ENCODE measurements around the gene PRDX5.

Gene PRDX5

DNA sequence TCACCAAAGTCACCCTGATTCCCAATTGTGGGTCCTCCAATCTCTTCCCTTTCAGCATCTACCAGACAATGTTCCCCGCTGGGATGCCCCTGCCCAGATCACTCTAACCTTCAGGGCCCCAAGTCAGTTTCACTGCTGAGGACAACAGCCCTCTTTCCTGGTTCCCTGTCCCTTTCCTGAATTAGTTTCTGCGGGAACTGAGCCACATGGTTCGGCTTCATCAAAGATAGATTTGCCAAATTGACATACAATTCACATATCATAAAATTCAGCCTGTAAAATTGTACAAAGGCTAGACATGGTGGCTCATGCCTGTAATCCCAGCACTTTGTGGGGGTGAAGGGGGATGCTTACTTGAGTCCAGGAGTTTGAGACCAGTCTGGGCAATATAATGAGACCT is 10.1 kb downstream of the PRDX5 start:
- no peak for DNase-seq

DNA sequence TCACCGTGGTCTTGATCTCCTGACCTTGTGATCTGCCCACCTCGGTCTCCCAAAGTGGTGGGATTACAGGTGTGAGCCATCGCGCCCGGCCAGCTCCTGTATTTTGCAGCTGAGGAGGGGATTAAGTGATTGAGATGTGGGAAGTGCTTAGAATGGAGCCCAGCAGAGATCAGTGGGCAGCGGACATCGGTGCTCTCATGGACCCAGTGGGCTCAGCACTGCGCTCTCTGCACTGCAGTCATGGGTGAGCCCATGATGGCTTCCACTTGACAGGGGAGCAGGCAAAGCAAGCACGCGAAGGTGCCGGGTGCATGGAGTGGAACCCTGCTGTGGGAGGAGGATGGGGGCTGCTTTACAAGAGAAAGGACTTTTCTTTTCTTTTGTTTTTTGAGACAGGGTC is 13.0 kb downstream of the PRDX5 start:
- no peak for DNase-seq

DNA sequence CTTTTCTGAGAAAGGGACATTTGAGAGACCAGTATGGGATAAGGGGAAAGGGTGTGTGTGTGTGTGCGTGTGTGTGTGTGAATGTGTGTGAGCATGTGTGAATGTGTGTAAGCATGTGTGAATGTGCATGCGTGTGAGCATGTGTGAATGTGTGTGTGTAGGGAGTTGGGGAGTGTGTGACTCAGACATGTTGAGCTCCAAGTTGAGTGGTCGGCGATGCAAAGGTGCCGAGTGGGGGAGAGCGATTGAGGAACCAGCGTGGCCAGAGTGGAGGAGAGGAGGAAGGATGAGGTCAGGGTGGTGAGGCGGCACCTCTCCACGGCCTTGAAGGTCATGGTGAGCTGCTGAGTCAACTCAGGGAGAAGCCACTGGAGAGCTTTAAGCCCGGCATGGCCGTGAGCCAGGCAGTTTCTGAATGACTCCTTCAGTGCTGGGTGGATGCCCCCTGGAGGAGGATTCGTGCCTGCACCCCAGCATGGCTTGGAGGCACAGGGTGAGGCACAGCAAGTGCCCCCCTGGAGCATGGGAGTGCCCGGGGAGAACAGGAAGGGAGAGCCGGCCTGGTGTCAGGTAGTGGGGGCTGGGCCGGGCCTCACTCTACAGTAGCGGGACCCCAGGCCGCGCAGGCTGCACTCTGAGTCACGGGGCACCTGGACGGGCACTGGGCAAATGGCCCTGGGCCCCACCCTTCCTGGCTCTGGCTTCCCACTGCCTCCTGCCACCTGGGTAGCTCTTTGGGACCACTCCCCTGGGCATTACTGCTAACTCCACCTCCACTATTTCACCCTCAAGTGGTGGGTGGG is 13.8 kb downstream of the PRDX5 start:
- peak; percentile 78 for DNase-seq

DNA sequence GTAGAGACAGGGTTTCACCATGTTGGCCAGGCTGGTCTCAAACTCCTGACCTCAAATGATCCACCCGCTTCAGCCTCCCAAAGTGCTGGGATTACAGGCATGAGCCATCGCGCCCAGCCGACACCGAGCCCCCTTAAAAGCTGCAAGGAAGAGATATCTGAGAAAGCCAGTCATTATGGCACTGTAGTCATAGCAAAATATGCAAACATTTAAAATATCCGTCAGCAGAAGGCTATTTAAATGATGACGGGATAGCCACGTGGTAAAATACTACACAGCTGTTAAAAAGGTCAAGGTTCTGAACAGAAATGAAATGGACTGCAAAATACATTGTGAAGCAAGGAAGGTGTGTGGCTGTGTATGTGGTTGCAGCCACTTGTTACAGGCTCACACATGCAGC is 15.6 kb downstream of the PRDX5 start:
- no peak for DNase-seq

DNA sequence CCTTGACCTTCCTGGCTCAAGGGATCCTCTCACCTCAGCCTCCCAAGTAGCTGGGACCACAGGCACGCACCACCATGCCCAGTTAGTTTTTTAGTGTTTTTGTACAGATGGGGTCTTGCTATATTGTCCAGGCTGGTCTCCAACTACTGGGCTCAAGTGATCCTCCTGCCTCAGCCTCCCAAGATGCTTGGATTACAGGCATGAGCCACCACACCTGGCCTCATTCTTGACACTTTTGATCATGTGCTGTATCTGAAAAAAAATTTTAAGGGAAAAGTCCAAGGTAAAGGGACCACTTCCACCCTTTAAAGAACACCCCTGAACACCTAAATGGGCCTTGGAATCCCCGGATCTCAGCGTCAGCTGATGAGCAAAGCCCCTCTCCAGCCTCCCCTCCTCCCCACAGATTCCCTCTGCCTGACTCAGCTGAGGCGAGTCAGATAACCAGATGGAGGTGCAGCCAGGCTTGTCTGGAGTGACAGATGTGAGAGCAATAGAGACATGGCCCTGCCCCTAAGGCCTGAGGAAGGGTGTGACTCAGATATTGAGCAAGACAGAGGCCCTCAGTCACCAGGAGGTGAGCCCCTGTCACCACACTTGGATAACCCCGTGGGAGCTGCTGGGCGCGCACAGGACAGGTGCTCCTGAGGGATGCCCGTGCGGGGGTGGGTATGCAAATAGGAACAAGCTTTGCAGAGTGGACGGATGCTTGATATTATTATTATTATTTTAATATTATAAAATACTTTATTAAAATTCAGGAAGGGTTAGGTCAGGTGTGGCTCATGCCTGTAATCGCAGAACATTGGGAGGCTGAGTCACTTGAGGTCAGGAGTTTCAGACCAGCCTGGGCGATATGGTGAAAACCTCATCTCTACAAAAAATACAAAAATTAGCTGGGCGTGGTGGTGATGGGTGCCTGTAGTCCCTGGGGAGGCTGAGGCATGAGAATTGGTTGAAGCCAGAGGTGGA is 17.1 kb downstream of the PRDX5 start:
- peak; percentile 82 for DNase-seq

DNA sequence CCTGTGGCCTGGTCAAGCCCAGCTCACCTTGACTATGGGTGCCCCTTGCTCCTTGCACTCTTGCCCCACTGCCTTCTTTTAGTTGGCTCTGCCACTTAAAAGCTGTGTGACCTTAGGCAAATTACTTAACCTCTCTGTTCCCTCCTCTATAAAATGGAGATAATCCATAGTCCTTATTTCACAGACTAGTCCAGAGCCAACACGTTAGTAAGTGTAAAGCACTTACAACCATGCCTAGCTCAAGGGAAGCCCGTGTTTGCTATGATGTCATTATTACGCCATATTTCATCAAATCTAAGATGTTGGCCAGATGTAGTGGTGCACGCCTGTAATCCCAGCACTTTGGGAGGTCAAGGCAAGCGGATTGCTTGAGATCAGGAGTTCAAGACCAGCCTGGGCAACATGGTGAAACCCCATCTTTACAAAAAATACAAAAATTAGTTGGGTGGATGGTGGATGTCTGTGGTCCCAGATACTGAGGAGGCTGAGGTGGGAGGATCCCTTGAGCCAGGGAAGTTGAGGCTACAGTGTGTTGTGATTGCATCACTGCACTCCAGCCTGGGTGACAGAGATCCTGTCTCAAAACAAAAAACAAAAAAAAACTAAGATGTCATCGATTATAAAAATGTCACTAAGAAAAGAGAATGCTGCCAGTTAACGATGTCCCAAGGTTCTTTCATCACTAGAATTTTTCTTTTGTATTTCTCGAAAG is 19.8 kb downstream of the PRDX5 start:
- DNase-seq = no peak

DNA sequence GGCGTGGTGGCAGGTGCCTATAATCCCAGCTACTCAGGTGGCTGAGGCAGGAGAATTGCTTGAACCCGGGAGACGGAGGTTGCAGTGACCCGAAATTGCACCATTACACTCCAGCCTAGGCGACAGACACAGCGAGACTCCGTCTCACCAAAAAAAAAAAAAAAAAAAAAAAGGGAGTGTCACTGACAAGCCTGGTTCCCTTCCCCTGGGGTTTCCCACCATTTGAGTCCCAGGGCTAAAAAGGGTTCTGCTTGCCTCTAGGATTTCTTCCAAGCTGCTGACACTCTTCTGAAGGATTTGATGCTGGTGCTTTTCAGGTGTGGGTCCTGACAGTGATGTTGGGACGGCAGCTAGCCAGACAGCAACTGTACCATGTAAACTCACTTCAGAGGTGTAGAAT is 20.8 kb downstream of the PRDX5 start:
- no peak for DNase-seq

DNA sequence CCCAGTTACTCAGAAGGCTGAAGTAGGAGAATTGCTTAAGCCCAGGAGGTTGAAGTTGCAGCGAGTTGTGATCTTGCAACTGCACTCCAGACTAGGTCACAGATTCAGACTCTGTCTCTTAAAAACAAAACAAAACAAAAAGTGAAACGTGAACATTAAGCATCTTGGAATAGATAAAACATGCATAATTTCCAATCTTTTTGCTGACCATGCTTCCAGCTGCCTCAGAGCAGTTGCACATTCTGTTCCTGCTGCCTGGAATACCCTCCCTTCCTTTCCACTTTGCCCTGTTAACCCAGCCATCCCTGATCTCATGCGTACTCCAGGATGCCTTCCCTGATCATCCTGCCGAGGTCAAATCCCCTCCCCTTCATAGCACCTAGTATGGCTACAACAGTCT is 21.4 kb downstream of the PRDX5 start:
- no peak for DNase-seq

DNA sequence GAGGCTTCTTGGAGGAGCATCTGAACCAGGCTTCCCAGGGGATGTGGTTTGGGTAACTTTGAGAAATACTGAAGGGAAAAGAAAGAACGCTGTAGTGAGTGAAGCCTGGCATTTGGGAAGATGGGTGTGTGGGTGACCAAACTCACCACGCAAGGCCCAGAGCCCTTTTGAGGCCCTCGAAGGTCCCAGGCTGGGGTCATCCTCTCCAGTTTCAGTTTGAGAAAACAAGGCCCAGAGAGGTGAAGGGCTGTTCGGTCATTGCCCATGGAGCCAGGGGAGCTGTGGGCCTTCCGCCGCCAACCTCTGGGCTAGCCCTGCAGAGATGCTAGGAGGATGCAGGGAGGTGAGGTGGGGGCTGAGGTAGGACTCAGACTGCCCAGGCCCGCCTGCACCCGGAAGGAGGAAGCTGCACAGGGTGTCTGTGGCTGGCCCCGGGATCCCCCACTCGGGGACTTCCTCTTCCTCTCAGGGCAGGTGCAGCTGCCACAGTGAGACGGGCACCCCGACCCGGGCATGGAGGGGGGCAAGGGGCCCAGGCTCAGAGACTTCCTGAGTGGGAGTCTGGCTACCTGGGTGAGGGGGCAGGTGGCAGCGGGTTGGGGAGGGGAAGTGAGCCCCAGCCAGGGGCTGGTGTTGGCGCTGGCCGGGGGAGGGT is 22.0 kb downstream of the PRDX5 start, which contains the start of gene CCDC88B:
TSS of gene CCDC88B (plus strand) at position 451 of the 655 bp plus-strand sequence. CDS start at position 514, 63 bp downstream.
- DNase-seq = peak; percentile 65

DNA sequence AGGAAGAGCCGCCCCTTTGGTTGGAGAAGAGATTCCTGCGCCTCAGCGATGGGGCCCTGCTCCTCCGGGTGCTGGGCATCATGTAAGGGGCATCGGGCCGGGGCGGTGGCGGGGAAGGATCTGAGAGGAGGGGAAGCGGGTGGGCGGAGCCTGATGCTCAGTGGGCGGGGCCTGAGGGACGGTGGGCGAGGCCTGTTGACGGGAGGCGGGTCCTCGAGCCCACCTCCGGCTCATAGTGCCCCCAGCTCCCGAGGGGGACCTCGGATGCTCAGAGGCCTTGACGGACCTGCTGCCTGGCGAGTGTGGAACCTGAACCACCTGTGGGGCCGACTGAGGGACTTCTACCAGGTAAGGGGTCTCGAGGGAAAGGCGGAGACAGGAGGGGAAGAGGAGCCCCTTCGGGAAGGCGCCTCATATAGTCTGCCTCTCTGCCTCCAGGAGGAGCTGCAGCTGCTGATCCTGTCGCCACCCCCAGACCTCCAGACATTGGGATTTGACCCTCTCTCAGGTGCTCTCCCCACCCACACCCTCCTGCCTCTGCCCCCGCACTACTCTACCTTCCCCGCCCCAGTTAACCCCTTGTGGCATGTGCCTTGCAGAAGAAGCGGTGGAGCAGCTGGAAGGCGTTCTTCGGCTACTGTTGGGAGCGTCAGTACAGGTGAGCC is 22.9 kb downstream of the PRDX5 start:
- DNase-seq = no peak

DNA sequence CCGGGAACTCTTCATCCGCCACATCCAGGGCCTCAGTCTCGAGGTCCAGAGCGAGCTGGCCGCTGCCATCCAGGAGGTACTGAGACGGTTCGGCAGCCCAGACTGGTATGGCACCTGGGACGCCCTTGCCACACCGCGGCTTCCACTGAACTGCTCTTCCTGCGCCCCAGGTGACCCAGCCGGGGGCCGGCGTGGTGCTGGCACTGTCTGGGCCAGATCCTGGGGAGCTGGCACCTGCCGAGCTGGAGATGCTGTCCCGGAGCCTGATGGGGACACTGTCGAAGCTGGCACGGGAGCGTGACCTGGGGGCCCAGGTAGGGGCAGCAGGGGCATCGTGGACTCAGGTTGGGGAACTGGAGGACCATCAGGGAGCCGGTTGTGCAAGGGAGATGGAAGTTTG is 23.5 kb downstream of the PRDX5 start:
- DNase-seq = no peak

DNA sequence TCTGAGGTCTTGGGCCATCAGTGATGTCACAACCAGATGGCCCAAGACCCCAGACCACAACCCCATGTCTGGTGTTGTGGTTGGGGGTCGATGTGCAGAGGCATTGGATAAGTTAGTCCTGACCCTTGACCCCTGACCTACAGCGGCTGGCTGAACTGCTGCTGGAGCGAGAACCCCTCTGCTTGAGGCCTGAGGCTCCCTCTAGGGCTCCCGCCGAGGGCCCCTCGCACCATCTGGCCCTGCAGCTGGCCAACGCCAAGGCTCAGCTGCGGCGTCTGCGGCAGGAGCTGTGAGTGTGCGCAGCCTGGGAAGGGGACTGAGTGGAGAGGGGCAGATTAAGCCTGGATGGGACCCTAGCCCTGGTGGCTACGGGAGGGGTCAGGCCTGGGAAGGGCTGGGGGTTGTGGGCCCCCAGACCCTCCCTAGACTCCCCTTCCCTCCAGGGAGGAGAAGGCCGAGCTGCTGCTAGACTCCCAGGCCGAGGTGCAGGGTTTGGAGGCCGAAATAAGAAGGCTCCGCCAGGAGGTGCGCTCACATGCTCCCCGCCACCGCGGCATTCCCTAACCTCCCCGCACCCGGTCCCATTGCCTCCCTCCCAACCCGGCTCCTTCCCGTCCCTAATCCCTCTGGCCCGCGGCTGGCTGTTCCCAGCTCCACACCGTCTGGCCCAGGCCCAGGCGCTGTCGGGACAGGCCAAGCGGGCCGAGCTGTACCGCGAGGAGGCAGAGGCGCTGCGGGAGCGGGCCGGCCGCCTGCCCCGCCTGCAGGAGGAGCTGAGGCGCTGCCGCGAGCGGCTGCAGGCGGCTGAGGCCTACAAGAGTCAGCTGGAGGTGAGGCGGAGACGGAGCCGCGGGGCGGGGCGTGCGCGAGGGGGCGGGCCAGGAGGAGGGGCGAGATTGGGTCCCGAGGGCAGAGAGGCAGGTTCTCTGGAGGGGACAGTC is 24.2 kb downstream of the PRDX5 start:
- no peak for DNase-seq

DNA sequence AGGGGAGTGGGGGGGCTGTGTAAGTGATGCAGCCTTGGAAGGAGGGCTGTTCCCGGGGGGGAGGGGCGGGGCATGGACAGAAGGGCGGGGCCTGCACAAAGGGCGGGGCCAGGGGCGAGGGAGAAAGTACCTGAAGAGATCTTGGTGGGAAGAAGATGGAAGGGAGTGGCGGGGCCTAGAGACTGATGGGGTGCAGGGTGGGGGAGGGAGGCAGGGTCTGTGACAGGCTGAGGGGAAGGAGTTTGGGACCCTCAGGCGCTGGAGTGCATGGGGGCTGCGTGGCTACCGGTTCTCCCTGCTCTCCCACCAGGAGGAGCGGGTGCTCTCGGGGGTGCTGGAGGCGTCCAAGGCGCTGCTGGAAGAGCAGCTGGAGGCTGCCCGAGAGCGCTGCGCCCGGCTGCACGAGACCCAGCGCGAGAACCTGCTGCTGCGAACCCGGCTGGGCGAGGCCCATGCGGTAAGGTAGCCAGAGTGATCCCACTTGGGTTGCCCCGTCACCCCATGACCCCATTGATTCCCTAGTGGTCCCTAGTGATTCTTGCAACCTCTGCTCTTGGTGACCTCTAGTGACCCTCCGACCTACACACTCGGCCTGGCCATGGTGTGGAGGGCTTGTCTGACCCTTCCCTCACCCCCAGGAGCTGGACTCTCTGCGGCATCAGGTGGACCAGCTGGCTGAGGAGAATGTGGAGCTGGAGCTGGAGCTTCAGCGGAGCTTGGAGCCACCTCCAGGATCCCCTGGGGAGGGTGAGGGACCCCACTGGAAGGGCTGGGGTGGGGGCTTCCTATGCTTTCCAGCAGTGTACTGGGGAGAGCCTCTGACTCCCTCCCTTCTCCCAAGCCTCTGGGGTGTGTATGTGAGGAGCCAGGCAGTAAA is 25.2 kb downstream of the PRDX5 start:
- DNase-seq = no peak

DNA sequence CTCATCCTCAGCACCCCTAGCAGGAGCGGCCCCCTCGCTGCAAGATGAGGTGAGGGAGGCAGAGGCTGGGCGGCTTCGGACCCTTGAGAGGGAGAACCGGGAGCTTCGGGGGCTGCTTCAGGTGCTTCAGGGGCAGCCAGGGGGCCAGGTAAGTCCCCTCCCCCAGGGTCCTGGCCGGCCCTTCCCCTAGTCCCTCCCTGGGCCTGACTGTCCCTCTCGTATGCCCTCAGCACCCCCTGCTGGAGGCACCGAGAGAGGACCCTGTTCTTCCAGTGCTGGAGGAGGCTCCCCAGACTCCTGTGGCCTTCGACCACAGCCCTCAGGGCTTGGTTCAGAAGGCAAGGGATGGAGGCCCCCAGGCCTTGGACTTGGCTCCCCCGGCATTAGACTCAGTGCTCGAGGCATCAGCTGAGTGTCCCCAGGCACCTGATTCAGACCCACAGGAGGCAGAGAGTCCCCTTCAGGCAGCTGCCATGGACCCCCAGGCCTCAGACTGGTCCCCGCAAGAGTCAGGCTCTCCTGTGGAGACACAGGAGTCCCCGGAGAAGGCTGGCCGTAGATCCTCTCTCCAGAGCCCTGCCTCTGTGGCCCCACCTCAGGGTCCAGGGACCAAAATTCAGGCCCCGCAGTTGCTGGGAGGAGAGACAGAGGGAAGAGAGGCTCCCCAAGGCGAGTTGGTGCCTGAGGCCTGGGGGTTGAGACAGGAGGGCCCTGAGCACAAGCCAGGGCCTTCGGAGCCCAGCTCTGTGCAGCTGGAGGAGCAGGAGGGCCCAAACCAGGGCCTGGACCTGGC is 26.0 kb downstream of the PRDX5 start:
- DNase-seq = no peak

DNA sequence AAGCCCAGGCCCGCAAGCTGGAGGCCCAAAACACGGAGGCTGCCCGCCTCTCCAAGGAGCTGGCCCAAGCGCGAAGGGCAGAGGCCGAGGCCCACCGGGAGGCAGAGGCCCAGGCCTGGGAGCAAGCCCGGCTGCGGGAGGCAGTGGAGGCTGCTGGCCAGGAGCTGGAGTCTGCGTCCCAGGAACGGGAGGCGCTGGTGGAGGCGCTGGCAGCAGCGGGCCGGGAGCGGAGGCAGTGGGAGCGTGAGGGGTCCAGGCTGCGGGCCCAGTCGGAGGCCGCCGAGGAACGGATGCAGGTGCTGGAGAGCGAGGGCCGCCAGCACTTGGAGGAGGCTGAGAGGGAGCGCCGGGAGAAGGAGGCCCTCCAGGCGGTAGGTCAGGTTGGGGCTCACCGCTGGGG is 26.9 kb downstream of the PRDX5 start:
- DNase-seq = no peak

DNA sequence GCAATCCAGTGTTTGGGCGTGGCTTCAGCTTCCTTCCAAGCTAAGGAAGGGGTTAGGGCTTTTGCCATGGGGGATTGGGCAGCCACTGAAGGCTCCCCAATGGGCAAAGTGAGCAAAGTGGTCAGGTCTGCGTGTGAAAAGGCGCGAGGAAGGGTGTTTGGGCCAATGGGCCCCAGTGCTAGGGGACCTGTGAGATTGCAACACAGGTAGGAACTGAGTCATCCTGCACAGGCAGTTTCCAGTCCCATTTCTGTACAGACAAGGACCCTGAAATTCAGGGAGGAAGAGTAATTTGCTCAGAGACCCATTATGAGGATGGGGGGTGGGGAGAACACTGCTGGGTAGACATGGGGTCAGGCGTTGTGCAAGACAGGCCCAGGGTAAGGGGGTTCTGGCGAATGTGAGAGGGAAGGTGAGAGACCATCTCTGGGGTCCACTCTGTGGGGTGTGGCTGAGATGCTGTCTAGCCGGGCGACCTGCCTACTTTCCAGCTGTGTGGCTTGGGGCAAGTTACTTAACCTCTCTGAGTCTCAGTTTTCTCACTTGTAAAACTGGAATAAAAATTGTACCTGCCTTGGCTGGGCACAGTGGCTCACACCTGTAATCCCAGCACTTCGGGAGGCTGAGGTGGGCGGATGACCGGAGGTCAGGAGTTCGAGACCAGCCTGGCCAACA is 29.4 kb downstream of the PRDX5 start:
- no peak for DNase-seq

DNA sequence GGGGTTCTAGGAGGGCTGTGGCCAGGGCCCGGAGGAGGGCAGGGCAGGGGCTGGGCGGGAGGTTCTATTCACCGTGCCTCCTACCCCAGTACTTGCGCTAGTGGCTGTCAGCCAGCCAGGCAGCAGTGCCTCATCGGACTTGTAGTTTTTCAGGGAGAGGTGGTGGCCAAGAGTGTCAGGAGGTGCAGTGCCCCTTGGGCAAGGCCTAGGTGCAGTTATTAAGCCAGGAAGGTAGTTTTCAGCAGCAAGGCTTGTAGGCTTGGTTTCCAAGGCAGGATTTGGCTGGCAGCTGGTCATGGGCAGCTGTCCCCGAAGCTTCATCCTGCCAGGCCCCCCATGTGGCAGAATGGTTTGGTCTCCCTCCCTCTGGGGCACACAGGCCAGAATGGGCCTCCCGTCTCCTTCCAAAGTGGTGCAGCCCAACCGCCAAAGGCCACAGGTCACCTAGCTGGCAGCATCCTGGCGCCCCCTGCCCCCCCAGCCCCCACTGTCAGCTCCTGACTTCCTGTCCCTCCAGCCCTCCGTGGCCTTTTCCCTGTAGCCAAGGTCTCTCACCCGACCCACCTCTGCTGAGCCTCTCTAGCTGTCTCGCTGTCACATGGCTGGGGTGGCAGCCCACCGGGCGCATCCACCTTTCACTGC is 30.6 kb downstream of the PRDX5 start:
- no peak for DNase-seq

DNA sequence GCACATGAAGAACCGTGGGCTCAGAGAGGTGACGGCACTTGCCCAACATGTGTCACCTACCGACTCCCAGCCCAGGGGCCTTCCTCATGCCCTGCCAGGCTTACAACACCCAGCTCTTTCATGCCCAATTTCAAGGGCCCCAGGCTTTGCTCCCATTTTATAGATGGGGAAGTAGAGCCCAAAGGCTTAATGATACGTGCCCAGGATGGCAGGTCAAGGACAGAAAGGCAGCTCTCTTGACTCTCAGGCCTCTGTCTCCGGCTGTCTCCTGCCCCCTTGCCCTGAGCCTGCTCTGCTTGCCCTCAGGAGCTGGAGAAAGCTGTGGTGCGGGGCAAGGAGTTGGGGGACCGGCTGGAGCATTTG is 31.1 kb downstream of the PRDX5 start:
- no peak for DNase-seq
